ENCODE measurements around the gene GBE1. TPM values are rescaled to one million over a fixed set of nuclear protein-coding genes. Genes with fewer than 3 reads are reported as not detected.

The GBE1 gene
- total RNA-seq, 1 donor from 2014 or later: 32.5 TPM

DNA sequence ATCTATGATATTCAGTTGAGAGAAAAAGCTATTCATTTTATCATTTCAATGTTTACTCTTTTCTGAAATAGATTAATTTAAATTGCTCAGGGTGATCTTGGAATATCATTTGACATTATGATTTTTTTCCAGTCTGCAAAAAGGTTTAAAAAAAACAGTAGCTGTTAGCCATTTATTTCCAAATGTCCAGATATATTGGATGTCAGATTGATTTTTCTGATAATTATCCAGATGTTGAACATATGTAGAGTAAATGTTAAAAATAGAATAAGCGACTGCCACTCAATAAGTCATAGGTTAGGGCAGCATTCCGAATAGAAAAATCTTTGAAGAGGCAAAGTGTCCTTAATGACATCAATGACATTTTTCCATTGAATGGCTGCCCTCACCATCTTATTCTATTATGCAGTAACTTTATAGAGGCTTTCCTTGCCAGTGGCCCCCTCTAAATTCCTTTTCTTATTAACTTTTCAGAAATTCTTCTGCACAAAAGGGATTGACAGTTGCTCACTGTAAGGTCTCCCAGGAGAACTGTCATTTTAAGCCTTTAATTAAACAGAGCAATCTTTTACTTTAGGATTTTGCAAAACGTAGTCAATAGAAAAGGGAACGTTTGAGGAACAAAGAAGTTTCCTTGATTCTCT, 316.5 kb downstream of the GBE1 start:
- no peaks in the 10 kb centered on the region for H3K27me3 Mint-ChIP-seq
- ChIA-PET CTCF (no interaction called here), POLR2A (no interaction called here)
- no peaks in the 10 kb centered on the region for H3K4me1 Mint-ChIP-seq
- H3K9me3 Mint-ChIP-seq: no peaks in the 10 kb centered on the region
- intact Hi-C loops (cut with micrococcal nuclease): no loop called here
- no peak overlapping the region for H3K27ac Mint-ChIP-seq
- no peak overlapping the region for H3K4me3 Mint-ChIP-seq
- TF ChIP-seq, protein P1, sequence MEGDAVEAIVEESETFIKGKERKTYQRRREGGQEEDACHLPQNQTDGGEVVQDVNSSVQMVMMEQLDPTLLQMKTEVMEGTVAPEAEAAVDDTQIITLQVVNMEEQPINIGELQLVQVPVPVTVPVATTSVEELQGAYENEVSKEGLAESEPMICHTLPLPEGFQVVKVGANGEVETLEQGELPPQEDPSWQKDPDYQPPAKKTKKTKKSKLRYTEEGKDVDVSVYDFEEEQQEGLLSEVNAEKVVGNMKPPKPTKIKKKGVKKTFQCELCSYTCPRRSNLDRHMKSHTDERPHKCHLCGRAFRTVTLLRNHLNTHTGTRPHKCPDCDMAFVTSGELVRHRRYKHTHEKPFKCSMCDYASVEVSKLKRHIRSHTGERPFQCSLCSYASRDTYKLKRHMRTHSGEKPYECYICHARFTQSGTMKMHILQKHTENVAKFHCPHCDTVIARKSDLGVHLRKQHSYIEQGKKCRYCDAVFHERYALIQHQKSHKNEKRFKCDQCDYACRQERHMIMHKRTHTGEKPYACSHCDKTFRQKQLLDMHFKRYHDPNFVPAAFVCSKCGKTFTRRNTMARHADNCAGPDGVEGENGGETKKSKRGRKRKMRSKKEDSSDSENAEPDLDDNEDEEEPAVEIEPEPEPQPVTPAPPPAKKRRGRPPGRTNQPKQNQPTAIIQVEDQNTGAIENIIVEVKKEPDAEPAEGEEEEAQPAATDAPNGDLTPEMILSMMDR (IDR thresholded peaks at IDR 0.05): no peak
- no peaks in the 10 kb centered on the region for H3K36me3 Mint-ChIP-seq (ENCODE audit: low read depth)
- ATAC-seq (ENCODE audit: low read depth) (no peak), DNase-seq (no peak)

DNA sequence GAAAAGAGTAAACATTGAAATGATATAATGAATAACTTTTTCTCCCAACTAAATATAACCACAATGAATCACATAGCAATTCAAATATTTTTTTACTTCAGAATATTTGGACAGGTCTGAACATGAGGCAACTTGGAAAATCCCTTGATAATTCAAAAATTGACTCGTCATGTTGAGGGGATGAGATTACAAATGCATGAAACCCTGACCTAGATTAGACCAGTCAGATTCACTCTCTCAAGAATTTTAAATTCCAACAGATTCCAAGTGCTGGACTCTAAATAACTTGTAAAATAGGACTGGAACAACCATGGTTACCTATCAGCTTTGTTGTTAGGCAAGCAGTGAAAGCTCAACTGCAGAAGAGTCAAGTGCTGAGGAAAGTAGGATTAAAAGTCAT, 317.5 kb downstream of the GBE1 start:
- POLR2A ChIA-PET: no interaction called here
- DNase-seq (no peak), ATAC-seq (ENCODE audit: low read depth) (no peak)
- TF ChIP-seq, protein P1 (IDR thresholded peaks at IDR 0.05): no peak
- H3K4me1 Mint-ChIP-seq: no peaks in the 10 kb centered on the region
- H3K27me3 Mint-ChIP-seq: no peaks in the 10 kb centered on the region
- H3K27ac Mint-ChIP-seq: no peak overlapping the region
- no peaks in the 10 kb centered on the region for H3K9me3 Mint-ChIP-seq
- H3K36me3 Mint-ChIP-seq (ENCODE audit: low read depth): no peaks in the 10 kb centered on the region
- no peak overlapping the region for H3K4me3 Mint-ChIP-seq
- CTCF ChIA-PET: no interaction called here
- intact Hi-C loops (cut with micrococcal nuclease): no loop called here

DNA sequence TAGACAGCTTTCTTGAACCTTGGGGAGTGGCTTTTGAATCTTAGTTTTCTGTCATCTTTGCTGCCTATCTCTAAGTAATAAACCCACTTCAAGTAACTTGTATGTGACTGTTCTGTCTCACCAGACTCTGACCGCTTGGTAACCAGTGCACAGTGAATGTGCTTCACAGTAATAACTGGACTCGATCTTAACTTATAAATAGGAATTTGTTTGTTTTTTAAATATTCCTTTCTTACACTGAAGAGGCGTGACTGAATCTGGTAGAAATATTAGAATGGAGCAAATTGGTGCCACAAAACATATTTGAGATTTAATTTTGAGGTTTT, 318.0 kb downstream of the GBE1 start:
- H3K36me3 Mint-ChIP-seq (ENCODE audit: low read depth): no peaks in the 10 kb centered on the region
- DNase-seq (no peak), ATAC-seq (ENCODE audit: low read depth) (no peak)
- CTCF ChIA-PET: no interaction called here
- no peaks in the 10 kb centered on the region for H3K9me3 Mint-ChIP-seq
- H3K27ac Mint-ChIP-seq: no peak overlapping the region
- POLR2A ChIA-PET: no interaction called here
- TF ChIP-seq, protein P1 (IDR thresholded peaks at IDR 0.05): no peak
- no peak overlapping the region for H3K4me3 Mint-ChIP-seq
- no peaks in the 10 kb centered on the region for H3K27me3 Mint-ChIP-seq
- H3K4me1 Mint-ChIP-seq: no peaks in the 10 kb centered on the region
- intact Hi-C loops (cut with micrococcal nuclease): no loop called here

DNA sequence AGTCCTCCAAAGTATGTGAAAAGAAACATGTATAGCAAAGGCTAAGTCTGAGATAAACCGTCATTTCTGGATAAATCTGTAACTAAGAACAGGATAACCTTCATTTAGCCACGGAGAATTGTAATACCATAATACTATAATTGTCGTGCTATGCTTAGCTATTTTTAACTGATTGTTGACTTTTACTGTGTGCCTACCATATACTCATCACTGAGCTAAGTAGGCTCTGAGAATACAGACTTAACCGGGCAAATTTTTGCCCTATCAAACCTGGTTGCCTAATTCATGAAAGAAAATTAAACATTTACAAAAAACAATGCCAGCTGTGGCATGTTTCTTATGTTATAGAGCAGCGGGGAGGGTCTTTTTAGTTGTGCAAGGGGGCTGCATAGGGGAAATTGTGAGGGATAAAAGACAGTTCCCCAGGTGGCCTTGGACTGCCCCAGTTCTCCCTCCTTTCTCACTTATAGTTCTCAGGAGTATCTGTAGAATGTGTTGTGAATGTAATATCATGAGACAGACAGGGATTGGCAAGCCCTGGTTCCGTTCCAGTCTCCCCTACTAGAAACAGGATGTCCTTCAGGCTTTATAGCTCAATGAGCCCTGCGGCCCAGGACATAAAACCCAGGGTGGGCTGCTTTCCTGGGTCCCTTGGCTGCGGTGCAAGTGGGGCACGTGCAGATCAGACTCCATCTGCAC, 318.5 kb downstream of the GBE1 start:
- ChIA-PET POLR2A (no interaction called here), CTCF (no interaction called here)
- Mint-ChIP-seq H3K4me1 (no peaks in the 10 kb centered on the region), H3K27ac (no peak overlapping the region), H3K27me3 (no peaks in the 10 kb centered on the region), H3K36me3 (ENCODE audit: low read depth) (no peaks in the 10 kb centered on the region), H3K9me3 (no peaks in the 10 kb centered on the region), H3K4me3 (no peak overlapping the region)
- no peak for DNase-seq
- ATAC-seq (ENCODE audit: low read depth): no peak
- TF ChIP-seq, protein P1 (IDR thresholded peaks at IDR 0.05): no peak
- intact Hi-C loops (cut with micrococcal nuclease): no loop called here

DNA sequence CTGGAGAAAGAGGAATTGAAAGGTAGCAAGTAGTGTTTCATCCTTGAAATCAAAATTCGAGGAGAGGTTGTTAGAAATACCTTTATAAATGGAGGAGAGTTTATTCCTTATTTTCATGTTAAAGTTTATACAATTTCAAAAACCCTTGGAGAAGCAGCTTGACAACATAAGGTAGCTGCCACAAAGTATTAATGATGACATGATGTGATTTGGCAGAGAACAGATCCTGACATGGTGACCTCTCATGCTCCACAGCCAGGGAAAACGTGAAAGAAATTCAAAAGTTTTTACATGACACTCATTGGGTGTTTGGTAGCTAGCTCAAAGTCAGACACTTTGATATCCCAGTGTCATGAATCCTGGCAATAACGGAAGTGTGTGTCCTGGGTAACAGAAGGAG, 320.8 kb downstream of the GBE1 start:
- H3K4me1 Mint-ChIP-seq: no peaks in the 10 kb centered on the region
- no peaks in the 10 kb centered on the region for H3K27me3 Mint-ChIP-seq
- ATAC-seq (ENCODE audit: low read depth): no peak
- H3K36me3 Mint-ChIP-seq (ENCODE audit: low read depth): no peaks in the 10 kb centered on the region
- no peak overlapping the region for H3K27ac Mint-ChIP-seq
- H3K4me3 Mint-ChIP-seq: no peak overlapping the region
- H3K9me3 Mint-ChIP-seq: no peaks in the 10 kb centered on the region
- POLR2A ChIA-PET: no interaction called here
- TF ChIP-seq, protein P1 (IDR thresholded peaks at IDR 0.05): no peak
- DNase-seq: no peak
- CTCF ChIA-PET: no interaction called here
- intact Hi-C loops (cut with micrococcal nuclease): no loop called here

All from activated B cell treated with CpG ODN at 0.5 μM for 24 hours (primary cell).